Upper lobe of right lung (tissue), 1 donor: ENCODE results near the gene CMSS1. TPM values are rescaled to one million over a fixed set of nuclear protein-coding genes. Genes with fewer than 3 reads are reported as not detected.

Source experiments
- ATAC-seq: fragments of 200-7000 bp; cut with Tn5 transposase; one replicate; pipeline ENCODE4 v1.9.1; 2020; ENCODE audit warnings: mild to moderate bottlenecking, moderate library complexity
- DNase-seq: peaks from one replicate; pipeline ENCODE4 v3.0.0-alpha.2; 2020
- H3K27ac ChIP-seq: fragments of 200-600 bp; one replicate; pipeline ENCODE4 v1.8.0; 2022
- H3K27me3 ChIP-seq: fragments of 200-600 bp; one replicate; pipeline ENCODE4 v1.8.0; 2022; ENCODE audit warnings: mild to moderate bottlenecking
- H3K36me3 ChIP-seq: fragments of 200-600 bp; one replicate; pipeline ENCODE4 v1.8.0; 2022
- H3K4me1 ChIP-seq: fragments of 200-600 bp; one replicate; pipeline ENCODE4 v1.8.0; 2022
- H3K4me3 ChIP-seq: fragments of 200-600 bp; one replicate; pipeline ENCODE4 v1.8.0; 2022; ENCODE audit warnings: mild to moderate bottlenecking
- H3K9me3 ChIP-seq: fragments of 200-600 bp; one replicate; pipeline ENCODE4 v1.8.0; 2022
- CTCF ChIP-seq: fragments of 200-600 bp; IDR thresholded peaks from one replicate; pipeline ENCODE4 v1.8.0; 2022; ENCODE audit warnings: antibody characterized with exemption
- intact Hi-C: fragments of 100-400 bp; cut with DNase I; formaldehyde crosslinking; loops from one replicate; pipeline ENCODE4 v1.11.0; 2022
- total RNA-seq: library from RNA; stranded (reverse); fragmentation: NEBNext Ultra II Directional; extraction: Animal tissue kit (Norgen Biotek cat#: 25700); gene quantifications from one replicate; pipeline ENCODE4 v1.2.1, GENCODE V29; 2021
- donor health status: DM: no; HTN: yes; CAD: no; lungs with severe emphysema.

The CMSS1 gene
- total RNA-seq, 1 donor from 2014 or later: 20.6 TPM

- ATAC-seq (no peak), DNase-seq (no peak)
- H3K36me3 ChIP-seq: no peaks in the 10 kb centered on the region
- no peaks in the 10 kb centered on the region for H3K4me1 ChIP-seq
- H3K4me3 ChIP-seq: no peak overlapping the region
- no peaks in the 10 kb centered on the region for H3K27me3 ChIP-seq
- no peaks in the 10 kb centered on the region for H3K9me3 ChIP-seq
- no peak for TF ChIP-seq CTCF
- no peak overlapping the region for H3K27ac ChIP-seq
- intact Hi-C loops: no loop called here
Observed at GRCh38 chr3:100019719-100020118, 202.1 kb downstream of the CMSS1 start.

- H3K27me3 ChIP-seq: no peaks in the 10 kb centered on the region
- H3K4me1 ChIP-seq: no peaks in the 10 kb centered on the region
- TF ChIP-seq CTCF: no peak
- no peaks in the 10 kb centered on the region for H3K36me3 ChIP-seq
- no peaks in the 10 kb centered on the region for H3K9me3 ChIP-seq
- ATAC-seq (no peak), DNase-seq (no peak)
- intact Hi-C loops: no loop called here
- H3K27ac ChIP-seq: peak overlapping the region; percentile 34
- no peak overlapping the region for H3K4me3 ChIP-seq
Observed at GRCh38 chr3:100020876-100021644, 203.4 kb downstream of the CMSS1 start.

- DNase-seq (no peak), ATAC-seq (no peak)
- H3K27me3 ChIP-seq: no peaks in the 10 kb centered on the region
- H3K27ac ChIP-seq: no peak overlapping the region
- no peak for TF ChIP-seq CTCF
- no peaks in the 10 kb centered on the region for H3K4me1 ChIP-seq
- H3K36me3 ChIP-seq: no peaks in the 10 kb centered on the region
- H3K4me3 ChIP-seq: no peak overlapping the region
- H3K9me3 ChIP-seq: no peaks in the 10 kb centered on the region
- intact Hi-C loops: no loop called here
Observed at GRCh38 chr3:100022506-100022905, 204.8 kb downstream of the CMSS1 start.

- ATAC-seq (no peak), DNase-seq (no peak)
- no peak for TF ChIP-seq CTCF
- Histone ChIP-seq H3K4me3 (no peak overlapping the region), H3K27ac (no peak overlapping the region), H3K4me1 (no peaks in the 10 kb centered on the region), H3K27me3 (no peaks in the 10 kb centered on the region), H3K36me3 (no peaks in the 10 kb centered on the region), H3K9me3 (no peaks in the 10 kb centered on the region)
- intact Hi-C loops: no loop called here
Observed at GRCh38 chr3:100023150-100023549, 205.5 kb downstream of the CMSS1 start.

GRCh38 chr3:100023595-100023994 is 205.9 kb downstream of the CMSS1 start:
- no peak for TF ChIP-seq CTCF
- Histone ChIP-seq H3K4me3 (no peak overlapping the region), H3K9me3 (no peaks in the 10 kb centered on the region), H3K36me3 (no peaks in the 10 kb centered on the region), H3K27ac (no peak overlapping the region), H3K4me1 (no peaks in the 10 kb centered on the region), H3K27me3 (no peaks in the 10 kb centered on the region)
- ATAC-seq (no peak), DNase-seq (no peak)
- intact Hi-C loops: no loop called here
